NCI-H2107 (cell line): Measurements from ENCODE around the gene ZNF385B.

ENCODE experiments used
- DNase-seq: peaks from one replicate; lab custom pipeline; 2025; lab: John Stamatoyannopoulos, UW

Gene ZNF385B

GRCh38 chr2:179746981-179747380, 114.4 kb downstream of the ZNF385B start:
- no peak for DNase-seq

DNA sequence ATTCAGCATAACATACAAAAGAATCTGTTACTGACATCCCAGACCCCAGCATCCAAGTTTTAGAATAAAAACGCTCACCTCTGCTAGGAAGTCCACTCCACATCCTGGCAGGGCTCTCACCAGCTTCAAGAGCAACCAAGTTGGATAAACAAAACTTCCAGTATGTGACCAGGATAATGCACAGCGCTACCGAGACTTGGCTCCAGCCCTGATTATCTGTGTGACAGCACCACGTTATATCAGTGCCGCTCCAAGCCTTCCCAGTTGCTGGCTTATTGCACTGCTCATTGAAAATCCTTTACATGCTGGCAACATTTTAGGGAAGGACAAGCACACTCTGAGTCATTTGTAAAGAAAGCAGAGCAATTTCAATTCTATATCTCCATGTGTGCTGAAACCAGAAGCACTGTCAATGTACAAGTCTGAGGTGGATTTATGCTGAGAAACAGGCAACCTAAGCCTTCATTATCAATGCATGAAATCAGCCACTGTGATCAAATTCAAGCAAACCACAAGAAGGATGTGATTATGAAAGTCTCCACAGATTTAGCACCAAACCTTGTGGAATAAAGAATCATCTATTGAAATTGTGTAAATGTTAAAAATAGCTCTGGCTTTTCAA, 115.7 kb downstream of the ZNF385B start:
- no peak for DNase-seq

DNA sequence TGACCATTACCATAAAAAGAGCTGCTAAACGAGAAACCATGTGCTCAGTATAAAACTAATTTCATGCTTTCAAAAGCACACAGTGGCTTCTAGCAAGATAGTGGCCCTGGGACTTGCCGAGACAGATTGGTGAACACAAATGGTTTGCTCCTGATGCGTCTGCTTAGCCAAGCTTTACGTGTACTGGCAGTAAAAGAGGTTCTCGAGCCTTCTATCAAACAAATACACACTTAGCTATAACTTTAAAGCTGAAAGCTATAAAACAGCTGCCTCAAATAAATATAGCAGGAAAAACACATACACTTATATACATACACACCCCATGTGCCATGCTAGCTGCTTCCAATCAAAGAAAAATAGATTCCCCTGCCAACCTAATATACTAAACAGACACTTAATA, 117.0 kb downstream of the ZNF385B start:
- DNase-seq: no peak

DNA sequence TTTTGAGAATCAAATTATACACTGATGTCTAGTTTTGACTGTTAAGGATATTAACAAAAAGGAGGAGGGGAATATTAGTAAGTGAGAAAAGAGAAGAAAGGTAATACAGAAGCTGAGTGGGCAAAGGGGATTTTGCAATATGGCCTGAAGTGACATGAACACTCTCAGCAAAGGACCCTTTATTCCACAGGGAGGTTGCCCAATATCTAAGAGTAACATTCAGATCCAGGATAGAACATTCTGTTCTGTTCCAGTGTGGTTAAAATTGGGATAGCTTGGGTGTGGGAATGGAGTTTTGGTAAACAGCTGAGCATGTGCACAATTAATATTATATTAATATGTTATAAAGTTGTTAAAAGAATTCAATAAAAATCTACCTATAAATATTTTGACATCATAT, 120.1 kb downstream of the ZNF385B start:
- DNase-seq: no peak

GRCh38 chr2:179729966-179730365, 131.4 kb downstream of the ZNF385B start:
- no peak for DNase-seq

- DNase-seq: no peak
Measured at GRCh38 chr2:179726461-179727180, 134.8 kb downstream of the ZNF385B start.

DNA sequence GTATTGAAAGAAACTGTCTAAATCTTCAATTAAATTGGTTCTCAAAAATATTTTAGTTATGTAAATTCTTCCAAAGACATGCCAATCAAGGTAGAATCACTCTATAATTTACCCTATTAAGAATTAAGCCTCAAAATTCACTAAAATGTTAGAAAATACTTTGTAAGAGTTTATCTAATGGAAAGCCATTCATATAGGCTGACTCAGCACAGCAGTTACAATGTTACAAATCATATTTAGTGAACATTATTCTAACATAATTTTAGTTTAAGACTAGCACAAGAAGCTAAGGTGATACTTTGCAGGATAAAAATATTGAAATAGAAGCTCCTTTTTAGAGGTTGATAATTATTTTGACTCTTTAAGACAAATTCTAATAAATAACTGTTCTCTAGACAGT, 137.0 kb downstream of the ZNF385B start:
- no peak for DNase-seq

- DNase-seq: no peak
Measured at GRCh38 chr2:179720173-179720772, 141.1 kb downstream of the ZNF385B start.

- no peak for DNase-seq
Measured at GRCh38 chr2:179715871-179716270, 145.5 kb downstream of the ZNF385B start.

DNA sequence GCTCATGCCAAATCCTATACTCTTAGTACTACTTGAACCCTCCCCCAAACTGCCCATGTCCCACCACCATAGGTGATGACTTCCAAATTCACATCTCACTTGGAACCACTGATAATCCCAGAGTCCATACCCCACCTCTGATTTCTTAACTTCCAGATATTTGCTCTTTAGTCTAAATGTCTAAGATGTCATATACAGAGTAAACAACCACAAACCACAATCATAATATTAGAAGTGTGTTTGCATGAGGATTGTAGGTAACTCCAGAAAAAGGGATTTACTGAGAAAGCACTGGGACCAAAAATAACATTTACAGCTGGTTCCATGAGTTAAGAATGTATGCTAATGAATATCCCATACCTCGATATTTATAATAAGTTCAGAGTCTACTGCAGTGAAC, 146.2 kb downstream of the ZNF385B start:
- no peak for DNase-seq

- DNase-seq: no peak
Measured at GRCh38 chr2:179712825-179713224, 148.6 kb downstream of the ZNF385B start.

DNA sequence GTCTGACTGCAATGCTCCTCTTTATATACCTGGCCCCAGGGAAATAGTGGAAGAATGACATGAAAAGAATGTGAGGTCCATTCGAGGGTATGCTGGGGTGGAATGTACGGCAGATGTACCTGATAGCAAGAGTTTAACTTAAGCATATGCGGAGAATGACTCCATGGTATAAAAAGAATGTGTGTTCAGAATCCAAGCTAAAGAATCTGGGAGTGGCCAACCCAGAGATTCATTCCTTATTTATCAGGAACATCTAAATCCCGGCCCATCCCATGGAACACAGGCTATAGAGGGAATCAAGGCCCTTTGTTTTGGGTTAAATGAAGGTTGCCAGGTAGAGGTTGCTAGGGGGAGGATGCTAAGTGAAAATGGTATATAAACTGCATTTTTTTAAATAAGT, 150.0 kb downstream of the ZNF385B start:
- DNase-seq: no peak

- DNase-seq: peak; percentile 14
Measured at GRCh38 chr2:179703702-179704101, 157.7 kb downstream of the ZNF385B start.

- DNase-seq: no peak
Measured at GRCh38 chr2:179702912-179703311, 158.5 kb downstream of the ZNF385B start.

GRCh38 chr2:179701524-179702110, 159.8 kb downstream of the ZNF385B start:
- no peak for DNase-seq

DNA sequence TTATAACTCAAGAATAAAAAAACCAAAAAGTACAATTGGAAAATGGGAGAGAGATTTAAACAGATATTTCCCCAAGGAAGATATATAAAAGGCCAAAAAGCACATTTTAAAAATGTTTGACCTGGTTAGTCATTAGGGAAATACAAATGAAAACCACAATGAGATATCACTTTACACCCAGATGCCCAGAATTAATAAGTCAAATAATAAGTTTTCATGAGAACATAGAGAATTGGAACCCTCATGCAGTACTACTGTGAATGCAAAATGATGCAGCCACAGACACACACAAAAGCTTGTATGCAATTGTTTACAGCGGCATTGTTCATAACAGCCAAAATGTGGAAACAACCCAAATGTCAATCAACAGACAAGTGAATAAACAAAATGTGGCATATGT, 165.9 kb downstream of the ZNF385B start:
- DNase-seq: no peak

DNA sequence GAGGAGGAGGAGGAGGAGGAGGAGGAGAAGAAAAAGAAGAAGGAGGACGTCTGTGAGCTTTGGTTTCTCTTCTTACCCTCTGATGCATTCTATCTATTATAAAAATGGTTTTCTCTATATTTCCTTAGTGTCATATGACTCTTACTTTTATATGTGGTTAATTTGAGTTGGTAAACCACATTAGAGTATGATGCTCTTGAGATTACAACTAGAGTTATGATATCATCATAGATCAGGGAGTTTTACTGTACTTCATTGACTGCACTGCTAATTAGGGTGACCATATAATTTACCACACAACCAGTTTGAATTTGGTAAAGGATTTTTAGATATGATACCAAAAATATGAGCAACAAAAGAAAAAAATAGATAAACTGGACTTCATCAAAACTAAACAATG, 166.4 kb downstream of the ZNF385B start:
- no peak for DNase-seq

DNA sequence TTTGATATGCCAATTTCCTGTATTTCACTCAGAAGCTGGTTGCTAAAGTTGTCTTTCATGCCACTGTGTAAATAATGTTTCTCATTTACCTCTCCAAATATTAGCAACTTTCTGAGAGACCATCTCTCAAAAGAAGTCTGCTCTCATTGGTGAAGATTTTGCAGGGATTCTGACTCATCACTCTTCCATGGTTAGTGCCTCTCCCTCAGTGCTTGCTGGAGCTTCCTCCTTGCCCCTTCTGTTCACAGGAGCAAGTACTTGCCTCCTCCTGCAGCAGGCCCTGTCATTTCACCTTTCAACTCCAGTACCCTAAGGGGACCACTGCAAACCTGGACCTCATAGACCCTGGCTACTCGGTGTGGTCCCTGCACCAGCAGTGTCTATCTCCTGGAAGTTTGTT, 168.8 kb downstream of the ZNF385B start:
- no peak for DNase-seq

GRCh38 chr2:179692043-179692442, 169.4 kb downstream of the ZNF385B start:
- no peak for DNase-seq

DNA sequence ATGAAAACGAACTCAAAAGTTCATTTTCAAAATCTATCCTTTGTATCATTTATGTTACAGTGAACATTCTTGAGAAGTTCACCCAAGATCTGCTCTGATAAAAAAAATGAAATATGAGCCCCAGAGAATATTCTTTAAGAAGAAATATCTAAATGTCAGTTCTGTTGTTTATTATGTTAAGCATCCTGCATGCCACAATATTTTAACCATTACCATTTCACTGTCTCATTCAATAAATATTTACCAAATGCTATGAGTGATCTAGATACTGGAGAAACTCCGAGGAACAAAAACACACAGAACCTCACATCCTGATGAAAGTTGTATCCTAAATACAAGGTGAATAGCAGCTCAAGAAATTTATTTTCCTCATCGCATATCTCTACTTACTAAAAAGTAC, 170.2 kb downstream of the ZNF385B start:
- no peak for DNase-seq

- DNase-seq: no peak
Measured at GRCh38 chr2:179686718-179687342, 174.6 kb downstream of the ZNF385B start.

DNA sequence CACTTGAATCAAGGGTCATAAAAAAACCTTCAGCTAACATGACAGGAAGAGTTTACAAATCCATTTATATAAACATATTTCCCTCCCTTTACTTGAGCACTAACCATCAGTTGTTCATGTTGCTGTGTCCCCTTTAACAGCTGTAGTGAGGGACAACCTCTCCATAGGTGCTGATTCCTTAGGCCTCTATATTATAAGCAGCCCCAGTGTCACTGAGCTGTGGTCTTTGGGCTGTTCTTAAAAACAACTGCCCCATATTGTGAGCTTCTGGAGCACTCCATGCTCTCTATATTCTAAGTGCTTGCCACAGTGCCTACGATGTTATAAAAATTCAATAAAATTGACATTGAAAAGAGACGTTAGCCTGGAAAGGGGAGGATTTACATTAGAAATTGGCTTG, 175.3 kb downstream of the ZNF385B start:
- no peak for DNase-seq

- no peak for DNase-seq
Measured at GRCh38 chr2:179685146-179685545, 176.3 kb downstream of the ZNF385B start.
